HL-60/S4 treated with retinoic acid at 250 ng/mL for 4 days and 3 days (cell line): ENCODE results near the gene TRDMT1.

Source experiments
- in situ Hi-C: fragments of 300-500 bp; cut with MboI; formaldehyde crosslinking; loops from 2 replicates; pipeline ENCODE4 v1.7.0; 2022; ENCODE audit warnings: low sequenced_read_pairs

TRDMT1 gene

DNA sequence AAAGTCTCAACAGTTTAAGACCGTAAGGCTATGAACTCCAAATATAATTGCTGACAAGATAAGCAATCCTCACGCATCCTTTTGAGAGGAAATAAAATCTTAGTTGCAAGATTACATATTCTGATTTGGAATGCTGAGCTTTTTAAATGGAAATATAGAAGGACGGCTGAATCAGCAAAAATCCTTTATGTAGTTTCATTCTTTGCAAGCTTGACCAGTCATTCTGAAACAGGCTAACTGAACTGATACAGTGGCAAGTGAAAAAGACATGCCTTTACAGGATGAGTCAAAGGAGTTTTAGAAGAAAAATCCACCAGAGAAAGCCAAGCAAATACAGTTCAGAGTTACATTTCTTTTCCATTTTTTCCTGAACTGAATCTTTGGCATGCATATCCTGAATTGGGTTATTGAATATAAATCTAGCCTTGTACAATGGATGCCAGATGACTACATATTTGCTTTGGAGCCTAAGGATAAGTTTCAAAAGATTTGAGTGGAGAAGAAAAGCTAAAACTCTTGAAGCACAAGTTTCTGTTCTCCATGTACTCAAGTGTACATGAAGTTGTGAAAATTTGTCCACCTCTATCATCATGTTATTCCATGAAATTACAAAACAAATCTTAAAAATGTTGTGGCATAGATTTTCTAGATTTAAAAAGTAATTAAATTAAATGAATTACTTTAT lies 30.9 kb upstream of the TRDMT1 start:
- in situ Hi-C loops: no loop called here

DNA sequence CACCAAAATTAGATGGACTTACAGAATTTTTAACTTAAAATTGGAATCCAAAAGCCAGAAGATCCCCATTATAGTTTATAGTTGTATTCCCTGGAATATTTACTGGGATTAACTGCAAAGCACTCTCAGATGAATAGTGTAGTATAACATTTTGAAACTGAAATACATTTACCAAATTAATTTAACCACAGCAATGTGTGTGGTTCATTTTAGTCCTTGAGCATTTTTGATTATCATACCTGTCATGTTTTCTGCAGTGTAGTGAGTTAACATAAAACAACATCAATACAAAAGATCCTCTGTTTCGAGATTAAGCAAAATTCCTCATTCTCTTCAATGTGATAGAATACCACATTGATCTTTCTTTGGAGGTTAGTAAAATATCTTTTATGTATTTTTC lies 30.3 kb upstream of the TRDMT1 start:
- in situ Hi-C loops: no loop called here

DNA sequence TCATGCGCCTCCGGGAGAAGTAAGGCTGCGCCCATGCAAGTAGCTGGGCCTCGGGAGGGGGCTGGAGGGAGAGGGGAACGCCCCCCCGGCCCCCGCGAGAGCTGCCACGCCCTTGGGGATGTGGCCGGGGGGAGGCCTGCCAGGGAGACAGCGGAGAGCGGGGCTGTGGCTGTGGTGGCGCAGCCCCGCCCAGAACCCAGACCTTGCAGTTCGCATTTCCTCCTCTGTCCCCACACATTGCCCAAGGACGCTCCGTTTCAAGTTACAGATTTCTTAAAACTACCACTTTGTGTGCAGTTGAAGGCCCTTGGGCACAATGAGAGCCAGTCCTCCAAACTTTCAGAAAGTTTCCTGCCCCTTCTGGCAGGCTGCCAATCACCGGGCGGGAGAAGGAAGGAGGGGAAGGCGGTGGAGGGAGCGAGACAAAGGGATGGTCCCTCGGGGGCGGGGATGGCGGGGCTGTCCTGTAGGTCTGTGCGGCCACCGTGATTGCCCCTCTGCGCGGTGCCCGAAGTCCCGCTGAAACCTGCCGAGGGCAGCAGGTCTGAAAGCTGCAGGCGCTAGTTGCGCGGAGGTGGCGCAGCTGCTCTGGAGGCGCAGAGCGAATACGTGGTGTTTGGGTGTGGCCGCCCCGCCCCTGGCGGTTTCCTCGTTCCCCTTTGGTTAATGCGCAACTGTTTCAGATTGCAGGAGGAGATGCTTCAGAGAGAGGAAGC lies 28.7 kb upstream of the TRDMT1 start:
- in situ Hi-C loops: no loop called here

DNA sequence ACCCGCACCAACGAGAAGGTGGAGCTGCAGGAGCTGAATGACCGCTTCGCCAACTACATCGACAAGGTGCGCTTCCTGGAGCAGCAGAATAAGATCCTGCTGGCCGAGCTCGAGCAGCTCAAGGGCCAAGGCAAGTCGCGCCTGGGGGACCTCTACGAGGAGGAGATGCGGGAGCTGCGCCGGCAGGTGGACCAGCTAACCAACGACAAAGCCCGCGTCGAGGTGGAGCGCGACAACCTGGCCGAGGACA lies 28.2 kb upstream of the TRDMT1 start:
- in situ Hi-C loops: no loop called here

DNA sequence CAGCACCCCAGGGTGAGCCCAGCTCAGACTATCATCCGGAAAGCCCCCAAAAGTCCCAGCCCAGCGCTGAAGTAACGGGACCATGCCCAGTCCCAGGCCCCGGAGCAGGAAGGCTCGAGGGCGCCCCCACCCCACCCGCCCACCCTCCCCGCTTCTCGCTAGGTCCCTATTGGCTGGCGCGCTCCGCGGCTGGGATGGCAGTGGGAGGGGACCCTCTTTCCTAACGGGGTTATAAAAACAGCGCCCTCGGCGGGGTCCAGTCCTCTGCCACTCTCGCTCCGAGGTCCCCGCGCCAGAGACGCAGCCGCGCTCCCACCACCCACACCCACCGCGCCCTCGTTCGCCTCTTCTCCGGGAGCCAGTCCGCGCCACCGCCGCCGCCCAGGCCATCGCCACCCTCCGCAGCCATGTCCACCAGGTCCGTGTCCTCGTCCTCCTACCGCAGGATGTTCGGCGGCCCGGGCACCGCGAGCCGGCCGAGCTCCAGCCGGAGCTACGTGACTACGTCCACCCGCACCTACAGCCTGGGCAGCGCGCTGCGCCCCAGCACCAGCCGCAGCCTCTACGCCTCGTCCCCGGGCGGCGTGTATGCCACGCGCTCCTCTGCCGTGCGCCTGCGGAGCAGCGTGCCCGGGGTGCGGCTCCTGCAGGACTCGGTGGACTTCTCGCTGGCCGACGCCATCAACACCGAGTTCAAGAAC lies 27.7 kb upstream of the TRDMT1 start:
- in situ Hi-C loops: no loop called here

DNA sequence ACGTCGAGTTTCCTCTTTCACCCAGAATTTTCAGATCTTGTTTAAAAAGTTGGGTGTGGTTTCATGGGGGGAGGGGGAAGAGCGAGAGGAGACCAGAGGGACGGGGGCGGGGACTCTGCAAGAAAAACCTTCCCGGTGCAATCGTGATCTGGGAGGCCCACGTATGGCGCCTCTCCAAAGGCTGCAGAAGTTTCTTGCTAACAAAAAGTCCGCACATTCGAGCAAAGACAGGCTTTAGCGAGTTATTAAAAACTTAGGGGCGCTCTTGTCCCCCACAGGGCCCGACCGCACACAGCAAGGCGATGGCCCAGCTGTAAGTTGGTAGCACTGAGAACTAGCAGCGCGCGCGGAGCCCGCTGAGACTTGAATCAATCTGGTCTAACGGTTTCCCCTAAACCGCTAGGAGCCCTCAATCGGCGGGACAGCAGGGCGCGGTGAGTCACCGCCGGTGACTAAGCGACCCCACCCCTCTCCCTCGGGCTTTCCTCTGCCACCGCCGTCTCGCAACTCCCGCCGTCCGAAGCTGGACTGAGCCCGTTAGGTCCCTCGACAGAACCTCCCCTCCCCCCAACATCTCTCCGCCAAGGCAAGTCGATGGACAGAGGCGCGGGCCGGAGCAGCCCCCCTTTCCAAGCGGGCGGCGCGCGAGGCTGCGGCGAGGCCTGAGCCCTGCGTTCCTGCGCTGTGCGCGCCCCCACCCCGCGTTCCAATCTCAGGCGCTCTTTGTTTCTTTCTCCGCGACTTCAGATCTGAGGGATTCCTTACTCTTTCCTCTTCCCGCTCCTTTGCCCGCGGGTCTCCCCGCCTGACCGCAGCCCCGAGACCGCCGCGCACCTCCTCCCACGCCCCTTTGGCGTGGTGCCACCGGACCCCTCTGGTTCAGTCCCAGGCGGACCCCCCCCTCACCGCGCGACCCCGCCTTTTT lies 26.9 kb upstream of the TRDMT1 start, which contains the start of gene VIM:
Gene VIM, plus strand, starts transcription at position 151 of the 925 bp plus-strand sequence. CDS start 1,182 bp downstream, outside the sequence.
- in situ Hi-C loops: no loop called here

DNA sequence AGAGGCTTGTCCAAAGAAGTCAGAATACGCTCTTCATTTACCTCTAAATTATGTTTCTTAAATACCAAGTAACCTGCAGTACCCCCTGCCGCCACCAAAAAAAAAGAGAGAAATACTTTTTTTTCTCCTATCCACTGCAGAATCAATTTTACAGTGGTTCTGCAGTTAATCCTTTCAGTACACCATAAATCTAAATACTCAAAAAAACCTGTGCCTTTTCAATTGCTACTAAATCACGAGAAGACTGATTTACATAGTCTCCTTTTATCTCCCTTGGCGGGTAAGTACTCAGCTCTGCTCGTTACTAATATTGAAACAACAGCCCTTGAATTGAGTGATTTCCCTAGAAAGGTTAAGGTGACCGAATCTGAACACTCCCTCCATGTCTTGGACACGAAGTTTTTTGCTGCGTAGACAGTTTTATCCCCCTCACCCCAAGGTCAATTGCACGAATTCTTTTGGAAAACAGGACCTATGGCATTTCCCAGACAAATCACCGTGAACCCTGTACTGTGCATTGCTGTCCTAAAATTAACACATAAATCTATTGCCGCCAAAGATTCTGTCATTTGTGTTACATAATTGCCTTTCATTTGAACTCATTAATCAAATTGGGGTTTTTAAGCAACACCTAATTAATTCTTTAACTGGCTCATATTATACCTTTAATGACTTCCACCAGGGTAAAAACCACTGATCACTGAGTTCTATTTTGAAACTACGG lies 26.1 kb upstream of the TRDMT1 start:
- in situ Hi-C loops: no loop called here

DNA sequence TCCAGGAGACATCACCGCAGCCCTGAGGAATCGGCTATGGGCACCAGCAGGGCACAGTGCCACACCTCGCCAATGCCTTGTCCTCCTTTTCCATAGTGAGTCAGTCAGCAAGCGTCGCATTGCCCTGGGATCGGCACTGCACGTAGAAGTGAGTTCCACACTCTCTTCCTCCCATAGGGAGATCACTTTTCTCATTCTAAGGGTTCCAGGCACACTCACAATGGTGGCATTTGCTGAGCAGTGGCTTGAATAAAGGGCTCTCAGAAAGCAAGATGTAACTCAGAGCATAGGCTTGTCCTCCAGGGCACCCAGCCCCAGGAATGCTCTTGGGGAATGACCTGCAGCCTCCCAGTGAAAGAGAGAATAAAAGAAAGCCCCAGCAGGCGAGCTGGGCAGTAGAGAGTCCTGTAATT lies 25.4 kb upstream of the TRDMT1 start:
- in situ Hi-C loops: no loop called here

DNA sequence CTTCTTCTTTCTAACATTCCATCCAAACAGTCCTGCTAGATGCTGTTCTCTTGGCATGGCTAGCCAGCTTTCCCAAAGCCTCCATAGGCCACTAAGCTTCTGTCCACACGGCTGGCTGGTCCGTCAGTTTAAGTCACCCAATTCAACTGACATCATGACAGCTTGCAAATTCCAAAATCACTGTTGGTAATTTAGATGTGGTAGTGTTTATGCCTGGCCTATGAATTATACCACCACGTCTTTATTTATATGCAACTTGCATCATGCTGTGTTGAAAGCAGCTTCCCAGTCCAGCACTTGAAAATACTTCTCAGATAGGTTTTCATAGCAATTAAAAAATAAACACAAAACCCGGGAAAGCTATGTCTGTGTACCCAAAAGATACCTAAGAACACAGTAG lies 24.3 kb upstream of the TRDMT1 start:
- in situ Hi-C loops: no loop called here

DNA sequence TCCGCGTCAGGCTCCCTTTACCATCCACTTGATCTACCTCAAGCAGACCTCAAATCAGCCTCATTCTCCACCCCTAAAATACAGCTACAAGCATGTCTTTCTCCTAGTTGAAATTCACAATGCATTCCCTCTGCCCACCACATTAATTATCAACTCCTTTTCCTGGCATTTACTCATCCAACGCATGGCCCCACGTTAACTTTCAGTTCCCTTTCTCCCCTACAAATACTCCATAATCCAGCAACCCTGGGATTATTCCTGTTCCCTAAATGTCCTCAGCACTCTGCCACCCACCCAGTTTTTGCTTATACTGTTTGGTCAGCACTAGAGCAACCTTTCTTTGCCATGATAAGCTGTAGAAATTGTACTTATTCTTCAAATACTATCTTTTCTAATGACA lies 20.9 kb upstream of the TRDMT1 start:
- in situ Hi-C loops: no loop called here

DNA sequence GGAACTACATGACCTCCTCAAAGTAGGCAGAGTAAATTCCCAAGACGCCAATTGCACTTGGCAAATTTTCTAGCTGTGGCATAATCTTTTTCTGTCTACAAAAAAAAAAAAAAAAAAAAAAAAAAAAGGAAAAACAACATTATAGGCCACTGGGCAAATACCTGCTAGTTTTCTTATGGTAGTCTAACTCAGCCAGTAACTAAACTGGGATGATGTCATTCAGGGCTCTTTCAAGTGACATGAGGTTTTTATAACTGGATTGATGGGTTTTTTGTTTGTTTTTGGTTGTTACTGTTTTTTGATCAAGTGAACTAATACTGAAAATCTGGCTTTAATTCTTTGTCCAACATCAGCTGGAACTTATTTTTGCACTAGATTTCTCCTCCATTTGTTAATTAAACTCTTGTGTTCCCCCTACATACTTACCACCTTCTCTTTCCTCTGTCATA lies 19.2 kb upstream of the TRDMT1 start:
- in situ Hi-C loops: no loop called here

DNA sequence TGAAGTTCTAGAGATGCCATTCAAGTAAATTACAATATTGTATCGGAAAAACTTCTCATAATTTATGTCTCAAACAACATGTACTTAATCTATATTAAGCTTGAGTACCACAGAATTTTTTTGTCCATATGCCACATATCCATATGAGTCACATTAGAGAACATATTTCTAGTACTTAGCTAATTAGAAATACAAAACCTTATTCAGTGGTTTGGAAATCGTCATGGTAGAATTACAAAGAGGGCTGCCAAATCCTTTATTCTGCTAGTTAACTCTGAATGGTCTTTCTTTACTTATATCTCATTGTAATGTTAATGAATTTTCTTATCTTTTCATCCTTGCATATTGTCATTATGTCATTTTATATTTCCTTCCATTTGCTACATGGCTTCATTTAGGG lies 17.6 kb upstream of the TRDMT1 start:
- in situ Hi-C loops: no loop called here

DNA sequence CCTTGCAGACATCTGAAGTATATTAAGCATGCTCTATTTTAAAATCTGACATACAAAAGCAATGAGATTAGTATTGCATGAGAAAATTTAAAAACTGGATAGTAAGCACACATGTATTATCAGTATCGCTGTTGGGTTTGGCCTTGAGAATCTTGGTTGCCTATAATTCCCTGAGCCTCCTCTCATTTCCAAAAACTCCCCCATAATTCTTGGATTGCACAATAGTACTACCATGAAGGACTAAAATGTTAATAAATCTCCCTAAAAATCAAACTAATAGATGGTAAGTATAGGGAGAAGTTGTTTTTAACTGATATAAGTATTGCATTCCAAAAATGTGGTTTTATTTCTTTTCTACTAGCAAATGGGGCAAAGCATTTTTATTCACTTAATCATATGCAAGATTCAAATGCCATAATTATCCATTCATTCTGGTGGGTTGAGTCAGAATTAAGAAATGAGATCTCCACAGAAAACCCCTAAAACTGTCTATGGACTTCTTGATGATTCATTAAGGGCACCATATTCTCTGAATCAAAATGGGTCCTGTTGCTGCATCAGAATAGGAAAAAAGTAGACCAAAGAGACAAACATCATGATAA lies 16.3 kb upstream of the TRDMT1 start:
- in situ Hi-C loops: no loop called here

DNA sequence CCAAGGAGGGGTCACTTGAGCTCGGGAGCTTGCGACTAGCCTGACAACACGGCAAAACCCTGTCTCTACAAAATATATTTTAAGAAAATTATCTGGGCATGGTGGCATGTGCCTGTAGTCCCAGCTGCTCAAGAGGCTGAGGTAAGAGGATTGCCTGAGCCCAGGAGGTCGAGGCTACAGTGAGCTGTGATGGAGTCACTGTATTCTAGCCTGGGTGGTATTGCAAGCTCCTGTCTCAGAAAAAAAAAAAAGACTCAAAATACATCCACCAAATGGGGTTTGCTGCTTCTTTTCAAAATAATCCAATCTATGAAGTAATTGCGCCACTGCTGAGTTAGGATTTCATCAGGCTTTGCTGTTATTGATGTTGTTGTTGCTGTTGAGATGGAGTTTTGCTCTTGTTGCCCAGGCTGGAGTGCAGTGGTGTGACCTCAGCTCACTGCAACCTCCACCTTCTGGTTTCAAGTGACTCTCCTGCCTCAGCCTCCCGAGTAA lies 15.5 kb upstream of the TRDMT1 start:
- in situ Hi-C loops: no loop called here

DNA sequence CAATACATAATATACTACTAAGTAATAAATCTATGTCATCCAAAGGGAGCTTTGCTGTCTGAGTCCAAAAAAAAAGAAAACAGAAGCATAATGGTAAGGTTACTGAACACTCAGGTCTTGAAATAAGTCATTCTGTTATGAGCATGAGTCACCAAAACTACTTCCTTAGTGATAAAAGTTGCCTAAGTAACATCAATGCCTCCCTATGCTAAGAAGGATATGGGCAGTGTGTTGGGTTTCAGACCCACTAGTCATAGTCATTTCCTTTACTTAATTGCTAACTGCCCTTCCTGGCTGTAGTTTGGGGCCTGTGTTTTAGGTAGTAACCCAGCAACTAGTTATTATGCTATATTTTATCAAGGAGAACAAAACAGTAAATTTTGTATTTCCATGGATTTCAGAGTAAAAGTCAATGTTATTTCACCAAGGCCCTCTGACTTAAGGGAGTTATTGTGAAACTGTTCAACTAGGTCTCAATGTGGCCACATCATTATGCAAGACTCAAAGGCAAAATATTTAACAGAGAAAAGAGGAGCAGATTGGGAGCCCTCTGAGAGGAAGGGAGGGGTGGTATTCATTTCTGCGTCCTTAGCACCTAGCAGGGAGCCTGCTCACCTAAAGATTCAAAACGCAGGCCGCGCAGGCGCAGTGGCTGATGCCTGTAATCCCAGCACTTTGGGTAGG lies 14.9 kb upstream of the TRDMT1 start:
- in situ Hi-C loops: no loop called here

DNA sequence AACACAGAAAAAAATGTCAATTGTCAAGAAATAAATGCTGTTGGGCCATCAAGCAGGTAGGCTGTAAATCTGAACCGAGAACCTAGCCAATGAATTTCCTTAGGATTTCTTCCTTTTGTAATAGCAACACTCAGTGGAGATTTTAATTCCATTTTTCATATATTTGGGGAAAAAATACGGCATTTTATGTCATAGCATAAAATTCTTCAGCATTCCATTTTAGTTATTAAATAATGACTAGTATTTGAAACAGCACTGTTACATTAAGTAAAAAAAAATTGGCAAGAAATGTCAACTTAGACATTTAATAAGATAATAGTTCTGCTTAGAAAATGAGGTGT lies 14.3 kb upstream of the TRDMT1 start:
- in situ Hi-C loops: no loop called here

DNA sequence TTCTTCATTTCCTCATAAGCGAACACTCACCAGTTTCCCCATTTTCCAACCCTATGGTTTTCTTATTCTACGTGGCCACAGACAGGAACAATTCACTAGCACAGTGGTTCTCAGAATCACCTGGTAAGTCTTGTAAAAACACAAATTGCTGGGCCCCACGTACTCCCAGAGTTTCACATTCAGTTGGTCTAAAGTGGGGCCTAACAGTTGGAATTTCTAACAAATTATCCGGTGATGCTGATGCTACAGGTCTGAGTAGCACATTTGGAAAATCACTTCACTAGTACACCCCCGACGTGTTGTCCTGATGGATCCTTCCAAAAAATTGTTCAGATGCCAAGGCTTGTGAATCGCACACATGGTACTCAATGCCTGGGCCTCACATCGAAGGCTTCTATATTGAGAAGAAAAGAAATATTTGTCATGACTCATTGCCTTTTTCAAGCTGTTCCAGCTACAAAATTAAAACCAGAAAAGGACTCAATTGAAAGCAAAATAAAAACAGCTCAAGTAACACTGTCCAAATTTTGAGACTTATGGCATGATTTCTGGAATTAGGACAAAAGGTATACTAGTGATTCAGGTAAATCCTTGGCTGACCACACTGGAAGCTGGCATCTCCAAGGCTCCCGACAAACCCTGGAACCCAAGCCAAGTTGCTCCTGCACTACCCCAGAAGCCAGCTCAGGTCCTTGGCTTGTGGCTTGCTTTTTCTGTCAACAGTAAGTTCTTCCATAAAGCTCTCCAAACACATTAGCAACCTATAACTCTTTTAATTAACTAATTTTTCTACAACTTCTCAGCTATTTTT lies 13.7 kb upstream of the TRDMT1 start:
- in situ Hi-C loops: no loop called here

DNA sequence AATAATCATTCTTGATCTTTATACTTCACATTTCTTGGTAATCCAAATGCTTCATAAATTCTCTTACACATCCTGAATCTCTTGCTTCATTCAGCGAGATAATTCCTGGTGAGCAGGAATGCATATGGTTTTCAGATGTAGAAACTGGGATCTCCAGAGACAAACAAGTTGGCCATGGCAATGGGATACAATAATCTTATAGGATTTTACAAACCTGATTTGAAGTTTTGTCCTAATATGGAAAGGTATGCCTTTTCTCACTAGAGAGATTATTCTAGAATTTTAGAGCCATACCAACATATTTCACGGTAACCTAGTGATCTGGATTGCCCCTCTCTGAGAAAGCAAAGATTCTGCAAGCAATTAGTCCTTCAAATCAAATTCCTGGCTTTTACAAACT lies 13.1 kb upstream of the TRDMT1 start:
- in situ Hi-C loops: no loop called here
